ENCODE results near the gene CFB. TPM values are rescaled to one million over a fixed set of nuclear protein-coding genes. Genes with fewer than 3 reads are reported as not detected.

The CFB gene
- total and polyA plus RNA-seq, 2 of the 13 experiments (the other 11 are each of a cell fraction or from before 2014, with no cell fraction given) = 171 to 513 TPM

DNA sequence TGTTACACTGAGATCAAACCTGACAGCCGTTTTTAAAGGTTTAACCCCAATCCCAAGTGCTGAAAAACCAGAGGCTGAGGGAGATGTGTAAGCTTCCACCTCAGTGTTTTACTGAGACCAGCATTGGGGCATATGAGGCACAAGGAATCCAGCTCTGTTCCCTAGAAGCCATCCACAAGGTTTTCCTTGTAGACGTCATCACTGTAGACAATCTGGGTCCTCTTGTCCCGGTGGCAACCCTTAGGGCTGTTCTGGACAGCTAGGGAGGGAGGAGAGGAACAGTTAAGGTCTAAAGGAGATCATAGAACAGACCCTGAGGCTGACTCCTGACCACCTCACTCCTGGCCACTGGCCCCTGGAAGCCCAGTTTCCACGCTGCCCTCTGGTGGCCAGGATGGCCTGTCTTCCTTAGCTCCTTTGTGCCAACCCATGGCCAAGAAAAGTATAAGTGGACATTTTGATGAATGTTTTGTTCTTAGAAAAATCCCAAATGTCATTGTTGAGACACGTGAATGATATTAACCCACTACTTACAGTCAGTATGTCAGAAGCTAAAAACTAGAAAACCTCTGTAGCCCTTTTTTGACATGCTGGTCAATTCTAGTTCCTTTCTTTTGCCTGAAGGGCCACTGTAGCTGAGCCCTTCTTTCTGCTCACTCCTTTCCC, 6.4 kb downstream of the CFB start (continued):
- TF ChIP-seq, protein P1, sequence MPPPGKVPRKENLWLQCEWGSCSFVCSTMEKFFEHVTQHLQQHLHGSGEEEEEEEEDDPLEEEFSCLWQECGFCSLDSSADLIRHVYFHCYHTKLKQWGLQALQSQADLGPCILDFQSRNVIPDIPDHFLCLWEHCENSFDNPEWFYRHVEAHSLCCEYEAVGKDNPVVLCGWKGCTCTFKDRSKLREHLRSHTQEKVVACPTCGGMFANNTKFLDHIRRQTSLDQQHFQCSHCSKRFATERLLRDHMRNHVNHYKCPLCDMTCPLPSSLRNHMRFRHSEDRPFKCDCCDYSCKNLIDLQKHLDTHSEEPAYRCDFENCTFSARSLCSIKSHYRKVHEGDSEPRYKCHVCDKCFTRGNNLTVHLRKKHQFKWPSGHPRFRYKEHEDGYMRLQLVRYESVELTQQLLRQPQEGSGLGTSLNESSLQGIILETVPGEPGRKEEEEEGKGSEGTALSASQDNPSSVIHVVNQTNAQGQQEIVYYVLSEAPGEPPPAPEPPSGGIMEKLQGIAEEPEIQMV (CRISPR knock-in tag; IDR thresholded peaks at IDR 0.05; ENCODE audit: low read depth) = no peak
- no peak; the same call in 1 of the 2 replicates for TF ChIP-seq KAT2B (IDR thresholded peaks at IDR 0.05; ENCODE audit: borderline replicate concordance, low read depth, low read length)
- TF ChIP-seq, protein P2, sequence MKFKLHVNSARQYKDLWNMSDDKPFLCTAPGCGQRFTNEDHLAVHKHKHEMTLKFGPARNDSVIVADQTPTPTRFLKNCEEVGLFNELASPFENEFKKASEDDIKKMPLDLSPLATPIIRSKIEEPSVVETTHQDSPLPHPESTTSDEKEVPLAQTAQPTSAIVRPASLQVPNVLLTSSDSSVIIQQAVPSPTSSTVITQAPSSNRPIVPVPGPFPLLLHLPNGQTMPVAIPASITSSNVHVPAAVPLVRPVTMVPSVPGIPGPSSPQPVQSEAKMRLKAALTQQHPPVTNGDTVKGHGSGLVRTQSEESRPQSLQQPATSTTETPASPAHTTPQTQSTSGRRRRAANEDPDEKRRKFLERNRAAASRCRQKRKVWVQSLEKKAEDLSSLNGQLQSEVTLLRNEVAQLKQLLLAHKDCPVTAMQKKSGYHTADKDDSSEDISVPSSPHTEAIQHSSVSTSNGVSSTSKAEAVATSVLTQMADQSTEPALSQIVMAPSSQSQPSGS (CRISPR knock-in tag; IDR thresholded peaks at IDR 0.05) = no peak; the same call in 1 of the 2 replicates
- TF ChIP-seq, protein P3, sequence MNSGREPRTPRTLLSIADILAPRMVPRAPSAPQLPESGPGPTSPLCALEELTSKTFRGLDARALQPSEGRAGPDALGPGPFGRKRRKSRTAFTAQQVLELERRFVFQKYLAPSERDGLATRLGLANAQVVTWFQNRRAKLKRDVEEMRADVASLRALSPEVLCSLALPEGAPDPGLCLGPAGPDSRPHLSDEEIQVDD (CRISPR knock-in tag; IDR thresholded peaks at IDR 0.05; ENCODE audit: borderline replicate concordance) = no peak
- TF ChIP-seq, protein P4, sequence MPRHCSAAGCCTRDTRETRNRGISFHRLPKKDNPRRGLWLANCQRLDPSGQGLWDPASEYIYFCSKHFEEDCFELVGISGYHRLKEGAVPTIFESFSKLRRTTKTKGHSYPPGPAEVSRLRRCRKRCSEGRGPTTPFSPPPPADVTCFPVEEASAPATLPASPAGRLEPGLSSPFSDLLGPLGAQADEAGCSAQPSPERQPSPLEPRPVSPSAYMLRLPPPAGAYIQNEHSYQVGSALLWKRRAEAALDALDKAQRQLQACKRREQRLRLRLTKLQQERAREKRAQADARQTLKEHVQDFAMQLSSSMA (CRISPR knock-in tag; IDR thresholded peaks at IDR 0.05) = no peak
- TF ChIP-seq SATB2 (CRISPR knock-in tag; IDR thresholded peaks at IDR 0.05) = no peak
- TF ChIP-seq ZNF891 (CRISPR knock-in tag; IDR thresholded peaks at IDR 0.05) = no peak
- TF ChIP-seq, protein P5, sequence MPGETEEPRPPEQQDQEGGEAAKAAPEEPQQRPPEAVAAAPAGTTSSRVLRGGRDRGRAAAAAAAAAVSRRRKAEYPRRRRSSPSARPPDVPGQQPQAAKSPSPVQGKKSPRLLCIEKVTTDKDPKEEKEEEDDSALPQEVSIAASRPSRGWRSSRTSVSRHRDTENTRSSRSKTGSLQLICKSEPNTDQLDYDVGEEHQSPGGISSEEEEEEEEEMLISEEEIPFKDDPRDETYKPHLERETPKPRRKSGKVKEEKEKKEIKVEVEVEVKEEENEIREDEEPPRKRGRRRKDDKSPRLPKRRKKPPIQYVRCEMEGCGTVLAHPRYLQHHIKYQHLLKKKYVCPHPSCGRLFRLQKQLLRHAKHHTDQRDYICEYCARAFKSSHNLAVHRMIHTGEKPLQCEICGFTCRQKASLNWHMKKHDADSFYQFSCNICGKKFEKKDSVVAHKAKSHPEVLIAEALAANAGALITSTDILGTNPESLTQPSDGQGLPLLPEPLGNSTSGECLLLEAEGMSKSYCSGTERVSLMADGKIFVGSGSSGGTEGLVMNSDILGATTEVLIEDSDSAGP (CRISPR knock-in tag; IDR thresholded peaks at IDR 0.05; ENCODE audit: borderline replicate concordance) = peak; percentile 58; the same call in 1 of the 2 replicates
- no peak; the same call in 1 of the 2 replicates for TF ChIP-seq TGIF2 (CRISPR knock-in tag; IDR thresholded peaks at IDR 0.05)
- no peak for TF ChIP-seq ZBTB42 (CRISPR knock-in tag; IDR thresholded peaks at IDR 0.05)
- TF ChIP-seq GTF2F1 (IDR thresholded peaks at IDR 0.05; ENCODE audit: low read length) = no peak
- TF ChIP-seq, protein P6, sequence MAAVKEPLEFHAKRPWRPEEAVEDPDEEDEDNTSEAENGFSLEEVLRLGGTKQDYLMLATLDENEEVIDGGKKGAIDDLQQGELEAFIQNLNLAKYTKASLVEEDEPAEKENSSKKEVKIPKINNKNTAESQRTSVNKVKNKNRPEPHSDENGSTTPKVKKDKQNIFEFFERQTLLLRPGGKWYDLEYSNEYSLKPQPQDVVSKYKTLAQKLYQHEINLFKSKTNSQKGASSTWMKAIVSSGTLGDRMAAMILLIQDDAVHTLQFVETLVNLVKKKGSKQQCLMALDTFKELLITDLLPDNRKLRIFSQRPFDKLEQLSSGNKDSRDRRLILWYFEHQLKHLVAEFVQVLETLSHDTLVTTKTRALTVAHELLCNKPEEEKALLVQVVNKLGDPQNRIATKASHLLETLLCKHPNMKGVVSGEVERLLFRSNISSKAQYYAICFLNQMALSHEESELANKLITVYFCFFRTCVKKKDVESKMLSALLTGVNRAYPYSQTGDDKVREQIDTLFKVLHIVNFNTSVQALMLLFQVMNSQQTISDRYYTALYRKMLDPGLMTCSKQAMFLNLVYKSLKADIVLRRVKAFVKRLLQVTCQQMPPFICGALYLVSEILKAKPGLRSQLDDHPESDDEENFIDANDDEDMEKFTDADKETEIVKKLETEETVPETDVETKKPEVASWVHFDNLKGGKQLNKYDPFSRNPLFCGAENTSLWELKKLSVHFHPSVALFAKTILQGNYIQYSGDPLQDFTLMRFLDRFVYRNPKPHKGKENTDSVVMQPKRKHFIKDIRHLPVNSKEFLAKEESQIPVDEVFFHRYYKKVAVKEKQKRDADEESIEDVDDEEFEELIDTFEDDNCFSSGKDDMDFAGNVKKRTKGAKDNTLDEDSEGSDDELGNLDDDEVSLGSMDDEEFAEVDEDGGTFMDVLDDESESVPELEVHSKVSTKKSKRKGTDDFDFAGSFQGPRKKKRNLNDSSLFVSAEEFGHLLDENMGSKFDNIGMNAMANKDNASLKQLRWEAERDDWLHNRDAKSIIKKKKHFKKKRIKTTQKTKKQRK (IDR thresholded peaks at IDR 0.05; ENCODE audit: low read length) = no peak
- TF ChIP-seq MBNL3 (CRISPR knock-in tag; conservative IDR thresholded peaks at IDR 0.05) = no peak
- no peak for TF ChIP-seq ZNF879 (CRISPR knock-in tag; IDR thresholded peaks at IDR 0.05)
- TF ChIP-seq, protein P7, sequence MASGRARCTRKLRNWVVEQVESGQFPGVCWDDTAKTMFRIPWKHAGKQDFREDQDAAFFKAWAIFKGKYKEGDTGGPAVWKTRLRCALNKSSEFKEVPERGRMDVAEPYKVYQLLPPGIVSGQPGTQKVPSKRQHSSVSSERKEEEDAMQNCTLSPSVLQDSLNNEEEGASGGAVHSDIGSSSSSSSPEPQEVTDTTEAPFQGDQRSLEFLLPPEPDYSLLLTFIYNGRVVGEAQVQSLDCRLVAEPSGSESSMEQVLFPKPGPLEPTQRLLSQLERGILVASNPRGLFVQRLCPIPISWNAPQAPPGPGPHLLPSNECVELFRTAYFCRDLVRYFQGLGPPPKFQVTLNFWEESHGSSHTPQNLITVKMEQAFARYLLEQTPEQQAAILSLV (CRISPR knock-in tag; IDR thresholded peaks at IDR 0.05; ENCODE audit: borderline replicate concordance) = peak; percentile 38; the same call in 1 of the 2 replicates
- TF ChIP-seq FOXA1 (IDR thresholded peaks at IDR 0.05) = no peak
- no peak for TF ChIP-seq FOXA1 (CRISPR knock-in tag; IDR thresholded peaks at IDR 0.05)
- TF ChIP-seq HNRNPL (IDR thresholded peaks at IDR 0.05; ENCODE audit: low read depth, low read length) = no peak
- no peak for TF ChIP-seq ZNF138 (CRISPR knock-in tag; IDR thresholded peaks at IDR 0.05; ENCODE audit: low read depth)
- no peak for TF ChIP-seq ZBTB3 (CRISPR knock-in tag; IDR thresholded peaks at IDR 0.05; ENCODE audit: borderline replicate concordance, low read depth)
